A549 treated with Hydrocortisone at 1 μM for 4 hours (cell line): ENCODE data around the gene TRIM24. TPM values are rescaled to one million over a fixed set of nuclear protein-coding genes. Genes with fewer than 3 reads are reported as not detected.

Experiments used
- total RNA-seq: library from RNA; stranded (reverse); fragments of 200-300 nt; extraction: Qiagen RNA extraction; gene quantifications from 5 replicates; pipeline ENCODE4 v1.2.3, GENCODE V29; 2022

TRIM24 gene
- 6.5 to 8.5 TPM (median 7.4 TPM) in 5 replicates for total RNA-seq

GRCh38 chr7:138460176-138460648 is at the start of gene TRIM24:
TRIM24 (plus strand) TSS chr7:138460259; CDS start chr7:138460549, 290 bp downstream.

Other genes starting within 250 kb of the TRIM24 start
- not detected in 5 replicates for gene SVOPL, start 241.1 kb downstream of the TRIM24 start, total RNA-seq